ELF-1 (cell line): ENCODE results near the gene TCF3.

Experiments used
- DNase-seq: peaks from one replicate; pipeline ENCODE4 v3.0.0-alpha.2; 2016; ENCODE audit warnings: low read depth, low spot score

Gene TCF3

GRCh38 chr19:1587872-1588271 is 64.5 kb downstream of the TCF3 start:
- DNase-seq: no peak

- DNase-seq: no peak
Observed at GRCh38 chr19:1585243-1585580, 67.2 kb downstream of the TCF3 start.

GRCh38 chr19:1584500-1585242 is 67.7 kb downstream of the TCF3 start:
- peak; percentile 51 for DNase-seq

- DNase-seq: no peak
Observed at GRCh38 chr19:1582201-1582600, 70.2 kb downstream of the TCF3 start.

- DNase-seq: no peak
Observed at GRCh38 chr19:1580957-1581356, 71.5 kb downstream of the TCF3 start.

GRCh38 chr19:1580382-1580781 is 72.0 kb downstream of the TCF3 start:
- no peak for DNase-seq

GRCh38 chr19:1579222-1579621 is 73.2 kb downstream of the TCF3 start:
- DNase-seq: no peak

GRCh38 chr19:1577929-1578618 is 74.3 kb downstream of the TCF3 start:
- DNase-seq: no peak

GRCh38 chr19:1577090-1577928 is 75.1 kb downstream of the TCF3 start:
- no peak for DNase-seq

- no peak for DNase-seq
Observed at GRCh38 chr19:1576242-1577089, 75.9 kb downstream of the TCF3 start.

GRCh38 chr19:1575323-1576241 is 76.8 kb downstream of the TCF3 start:
- DNase-seq: no peak

GRCh38 chr19:1574354-1575136 is 77.9 kb downstream of the TCF3 start:
- no peak for DNase-seq

GRCh38 chr19:1572795-1573194 is 79.6 kb downstream of the TCF3 start:
- DNase-seq: no peak

GRCh38 chr19:1571358-1571757 is 81.1 kb downstream of the TCF3 start:
- no peak for DNase-seq

GRCh38 chr19:1570836-1571235 is 81.6 kb downstream of the TCF3 start:
- no peak for DNase-seq

- DNase-seq: no peak
Observed at GRCh38 chr19:1569997-1570396, 82.4 kb downstream of the TCF3 start.

- DNase-seq: peak; percentile 56
Observed at GRCh38 chr19:1568320-1569019, 83.9 kb downstream of the TCF3 start, which contains the start of gene MEX3D. MEX3D (minus strand) TSS chr19:1568325; CDS start chr19:1568058, 267 bp downstream.

- no peak for DNase-seq
Observed at GRCh38 chr19:1567848-1568227, 84.6 kb downstream of the TCF3 start.
